Activated T-cell treated with anti-CD3 and anti-CD28 coated beads, Interleukin-2, amount 50 U/mL, for 4 hours (primary cell): ENCODE results near the gene SLAMF8. TPM values are rescaled to one million over a fixed set of nuclear protein-coding genes. Genes with fewer than 3 reads are reported as not detected.

Experiments used
- ATAC-seq, 2 donors: fragments of 200-7000 bp; cut with Tn5 transposase; one replicate each; pipeline ENCODE4 v1.10.0; 2021
- DNase-seq: peaks from one replicate; pipeline ENCODE4 v3.0.0-alpha.2; 2020
- H3K27me3 Mint-ChIP-seq: one replicate; pipeline ENCODE4 v1.8.0; 2021; ENCODE audit warnings: low read depth, mixed read lengths
- H3K36me3 Mint-ChIP-seq: one replicate; pipeline ENCODE4 v1.8.0; 2022; ENCODE audit warnings: mixed read lengths; ENCODE audit not compliant: insufficient read depth
- H3K4me1 Mint-ChIP-seq: one replicate; pipeline ENCODE4 v1.8.0; 2021; ENCODE audit warnings: low read depth, mixed read lengths
- H3K4me3 Mint-ChIP-seq: one replicate; pipeline ENCODE4 v1.8.0; 2021; ENCODE audit warnings: mild to moderate bottlenecking, moderate library complexity, mixed read lengths
- H3K9me3 Mint-ChIP-seq: one replicate; pipeline ENCODE4 v1.8.0; 2021; ENCODE audit warnings: mixed read lengths
- total RNA-seq, 3 donors: library from RNA; stranded (reverse); gene quantifications; one replicate each; pipeline ENCODE4 v1.2.1, GENCODE V29; 2021

SLAMF8 gene
- total RNA-seq = 1 to 10 TPM in 2 of 3 donors, under 1 TPM in 1; 0.98 to 1.3 (median 1.2) TPM

GRCh38 chr1:159826441-159827101, at the start of gene SLAMF8:
SLAMF8 (plus strand) TSS chr1:159826873; CDS start chr1:159826899, 26 bp downstream.
- Mint-ChIP-seq H3K4me1 (peaks cover 48% of the 10 kb centered on the region), H3K9me3 (peaks cover 6% of the 10 kb centered on the region), H3K36me3 (no peaks in the 10 kb centered on the region), H3K27me3 (no peaks in the 10 kb centered on the region), H3K4me3 (peak within 1 kb of the TSS; percentile 58)
- DNase-seq = peak; percentile 16
- peak; percentile 66 to 80 for ATAC-seq

- ATAC-seq = no peak
- H3K4me1 Mint-ChIP-seq = peaks cover 20% of the 10 kb centered on the region
- no peak overlapping the region for H3K4me3 Mint-ChIP-seq
These were observed 48.4 kb upstream of the SLAMF8 start for GRCh38 chr1:159778266-159778665.

DNA sequence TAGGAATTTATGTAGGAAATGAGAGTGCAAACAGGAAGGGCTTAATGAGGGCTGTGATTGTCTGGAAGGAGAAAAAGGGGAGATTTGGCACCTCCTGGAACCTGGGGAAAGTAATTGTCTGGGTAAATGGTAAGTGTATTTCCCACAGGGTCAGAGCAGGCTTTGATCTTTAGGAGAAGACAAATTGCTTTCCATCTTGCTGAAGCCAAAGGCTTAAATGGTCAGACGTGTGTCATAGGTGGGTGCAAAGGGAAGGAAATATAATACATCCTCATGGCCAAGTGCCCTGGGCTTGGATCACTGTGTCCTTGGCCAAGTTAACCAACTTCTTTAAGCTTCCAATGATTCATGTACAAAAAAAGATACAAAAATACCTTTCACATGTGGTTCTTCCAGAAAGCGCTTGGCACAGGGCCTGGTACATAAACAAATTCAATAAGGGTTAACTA, 47.2 kb upstream of the SLAMF8 start:
- H3K4me1 Mint-ChIP-seq = peaks cover 20% of the 10 kb centered on the region
- peak overlapping the region; percentile 77 for H3K4me3 Mint-ChIP-seq
- DNase-seq (no peak), ATAC-seq (no peak)
- H3K9me3 Mint-ChIP-seq = no peaks in the 10 kb centered on the region
- no peaks in the 10 kb centered on the region for H3K27me3 Mint-ChIP-seq
- H3K36me3 Mint-ChIP-seq = no peaks in the 10 kb centered on the region

More at GRCh38 chr1:159778266-159778665, 48.4 kb upstream of the SLAMF8 start:
- no peaks in the 10 kb centered on the region for H3K36me3 Mint-ChIP-seq
- H3K9me3 Mint-ChIP-seq = no peaks in the 10 kb centered on the region
- H3K27me3 Mint-ChIP-seq = peaks cover 4% of the 10 kb centered on the region
- no peak for DNase-seq

- peak within 1 kb of the TSS; percentile 77 for H3K4me3 Mint-ChIP-seq
- no peaks in the 10 kb centered on the region for H3K9me3 Mint-ChIP-seq
- H3K36me3 Mint-ChIP-seq = no peaks in the 10 kb centered on the region
- peak; percentile 98 to 99 for ATAC-seq
- DNase-seq = peak; percentile 95
- H3K27me3 Mint-ChIP-seq = no peaks in the 10 kb centered on the region
- H3K4me1 Mint-ChIP-seq = peaks cover 20% of the 10 kb centered on the region
These were observed 45.8 kb upstream of the SLAMF8 start, which contains the start of gene DUSP23 for GRCh38 chr1:159780583-159781582. DUSP23 (plus strand) TSS chr1:159780962; CDS start chr1:159781101, 139 bp downstream.

DNA sequence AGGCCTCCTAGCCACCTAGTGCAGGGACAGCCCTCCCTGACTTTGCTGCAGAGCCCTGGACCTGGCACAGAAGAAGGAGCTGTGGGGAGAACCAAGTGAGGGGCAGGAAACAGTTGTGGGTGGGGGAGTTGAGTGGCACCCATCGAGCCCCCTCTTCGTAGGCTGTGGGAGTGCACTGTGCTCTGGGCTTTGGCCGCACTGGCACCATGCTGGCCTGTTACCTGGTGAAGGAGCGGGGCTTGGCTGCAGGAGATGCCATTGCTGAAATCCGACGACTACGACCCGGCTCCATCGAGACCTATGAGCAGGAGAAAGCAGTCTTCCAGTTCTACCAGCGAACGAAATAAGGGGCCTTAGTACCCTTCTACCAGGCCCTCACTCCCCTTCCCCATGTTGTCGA, 44.7 kb upstream of the SLAMF8 start:
- peaks cover 20% of the 10 kb centered on the region for H3K4me1 Mint-ChIP-seq
- no peaks in the 10 kb centered on the region for H3K9me3 Mint-ChIP-seq
- ATAC-seq (no peak), DNase-seq (no peak)
- H3K36me3 Mint-ChIP-seq = no peaks in the 10 kb centered on the region
- H3K4me3 Mint-ChIP-seq = peak overlapping the region; percentile 77
- H3K27me3 Mint-ChIP-seq = no peaks in the 10 kb centered on the region

GRCh38 chr1:159783724-159784123, 42.9 kb upstream of the SLAMF8 start:
- DNase-seq = no peak
- H3K4me3 Mint-ChIP-seq = no peak overlapping the region
- no peaks in the 10 kb centered on the region for H3K27me3 Mint-ChIP-seq
- no peak for ATAC-seq
- H3K36me3 Mint-ChIP-seq = no peaks in the 10 kb centered on the region
- no peaks in the 10 kb centered on the region for H3K9me3 Mint-ChIP-seq
- peaks cover 18% of the 10 kb centered on the region for H3K4me1 Mint-ChIP-seq

DNA sequence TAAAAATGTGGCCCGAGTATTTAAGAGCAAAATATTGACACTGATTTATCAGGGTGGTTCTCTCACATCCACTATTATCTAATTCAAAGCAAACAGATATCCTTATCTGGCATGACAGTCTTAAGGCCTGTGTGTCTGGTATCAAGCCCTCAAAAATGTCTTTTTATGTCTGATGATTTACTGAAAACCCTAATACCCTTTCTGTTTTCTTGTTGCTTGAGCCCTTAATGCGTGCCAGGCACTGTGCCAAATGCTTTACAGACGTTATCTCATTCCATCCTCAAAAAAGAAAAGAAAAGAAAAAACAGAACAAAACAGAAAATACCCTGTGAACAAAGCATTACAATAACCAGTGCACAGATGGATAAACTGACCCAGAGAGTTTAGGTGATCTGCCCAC, 40.2 kb upstream of the SLAMF8 start:
- ATAC-seq (no peak), DNase-seq (no peak)
- H3K27me3 Mint-ChIP-seq = peaks cover 9% of the 10 kb centered on the region
- H3K4me1 Mint-ChIP-seq = peaks cover 4% of the 10 kb centered on the region
- no peak overlapping the region for H3K4me3 Mint-ChIP-seq
- H3K9me3 Mint-ChIP-seq = no peaks in the 10 kb centered on the region
- H3K36me3 Mint-ChIP-seq = no peaks in the 10 kb centered on the region

GRCh38 chr1:159786966-159787365, 39.7 kb upstream of the SLAMF8 start:
- H3K36me3 Mint-ChIP-seq = no peaks in the 10 kb centered on the region
- no peak overlapping the region for H3K4me3 Mint-ChIP-seq
- no peaks in the 10 kb centered on the region for H3K9me3 Mint-ChIP-seq
- no peaks in the 10 kb centered on the region for H3K4me1 Mint-ChIP-seq
- H3K27me3 Mint-ChIP-seq = peaks cover 14% of the 10 kb centered on the region
- ATAC-seq (no peak), DNase-seq (no peak)

DNA sequence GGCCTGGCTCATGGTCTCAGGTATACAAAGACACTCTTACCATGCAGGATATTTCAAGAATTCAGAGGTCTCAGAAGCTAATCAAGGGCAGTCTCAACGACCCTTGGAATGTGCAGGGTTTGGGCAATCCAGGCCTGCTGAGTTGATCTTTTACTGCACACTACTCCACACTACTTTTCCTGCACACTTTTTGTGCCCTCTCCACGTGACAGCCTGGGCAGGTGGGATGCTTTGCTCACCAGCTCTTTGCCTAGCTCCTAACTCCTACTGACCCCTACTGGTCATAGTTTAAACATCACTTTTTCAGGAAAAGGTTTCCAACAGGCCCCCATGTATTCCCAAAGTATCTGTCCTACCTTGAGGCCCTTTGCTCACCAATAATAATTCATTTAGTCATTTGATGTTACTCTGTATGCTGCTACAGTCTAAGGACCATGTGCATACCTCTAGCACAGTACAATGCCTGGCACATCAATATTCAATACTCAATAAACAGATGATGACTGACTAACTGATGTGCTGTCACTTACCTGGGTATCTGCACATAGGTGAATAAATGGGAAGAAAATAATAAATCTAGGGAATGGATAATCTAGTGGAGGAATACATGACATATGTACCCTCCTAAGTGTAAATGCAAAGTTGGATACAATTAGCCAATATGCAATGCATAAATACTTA, 36.3 kb upstream of the SLAMF8 start:
- no peaks in the 10 kb centered on the region for H3K36me3 Mint-ChIP-seq
- ATAC-seq (no peak), DNase-seq (no peak)
- no peak overlapping the region for H3K4me3 Mint-ChIP-seq
- no peaks in the 10 kb centered on the region for H3K4me1 Mint-ChIP-seq
- peaks cover 19% of the 10 kb centered on the region for H3K27me3 Mint-ChIP-seq
- no peaks in the 10 kb centered on the region for H3K9me3 Mint-ChIP-seq

GRCh38 chr1:159791031-159791430, 35.6 kb upstream of the SLAMF8 start:
- Mint-ChIP-seq H3K9me3 (no peaks in the 10 kb centered on the region), H3K36me3 (no peaks in the 10 kb centered on the region), H3K4me3 (no peak overlapping the region), H3K27me3 (peaks cover 19% of the 10 kb centered on the region), H3K4me1 (no peaks in the 10 kb centered on the region)
- ATAC-seq = no peak
- DNase-seq = no peak

DNA sequence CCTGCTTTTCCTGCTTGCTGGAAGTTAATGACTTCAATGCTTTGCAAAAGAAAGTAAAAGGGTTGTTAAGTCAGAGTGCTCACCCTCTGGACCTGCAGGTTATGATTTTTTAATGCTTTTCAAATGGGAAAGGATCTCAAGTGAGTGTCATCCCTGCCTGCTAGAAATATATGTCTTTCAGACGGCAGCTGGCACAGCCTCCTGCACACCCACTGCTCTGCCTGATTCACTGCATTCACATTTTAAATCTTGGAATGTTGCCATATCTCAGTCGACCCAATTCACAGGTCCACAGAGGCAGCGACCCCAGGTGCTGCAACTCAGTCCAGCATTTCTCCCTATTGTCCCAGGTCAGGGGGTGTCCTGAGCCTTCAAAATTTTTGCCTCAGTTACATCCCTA, 35.2 kb upstream of the SLAMF8 start:
- Mint-ChIP-seq H3K36me3 (no peaks in the 10 kb centered on the region), H3K4me3 (no peak overlapping the region), H3K9me3 (no peaks in the 10 kb centered on the region), H3K4me1 (no peaks in the 10 kb centered on the region), H3K27me3 (peaks cover 19% of the 10 kb centered on the region)
- DNase-seq = no peak
- no peak for ATAC-seq

- no peaks in the 10 kb centered on the region for H3K36me3 Mint-ChIP-seq
- H3K4me1 Mint-ChIP-seq = peaks cover 13% of the 10 kb centered on the region
- DNase-seq = no peak
- no peak overlapping the region for H3K4me3 Mint-ChIP-seq
- ATAC-seq = no peak
- peaks cover 24% of the 10 kb centered on the region for H3K27me3 Mint-ChIP-seq
- no peaks in the 10 kb centered on the region for H3K9me3 Mint-ChIP-seq
These were observed 31.1 kb upstream of the SLAMF8 start for GRCh38 chr1:159795534-159795933.

DNA sequence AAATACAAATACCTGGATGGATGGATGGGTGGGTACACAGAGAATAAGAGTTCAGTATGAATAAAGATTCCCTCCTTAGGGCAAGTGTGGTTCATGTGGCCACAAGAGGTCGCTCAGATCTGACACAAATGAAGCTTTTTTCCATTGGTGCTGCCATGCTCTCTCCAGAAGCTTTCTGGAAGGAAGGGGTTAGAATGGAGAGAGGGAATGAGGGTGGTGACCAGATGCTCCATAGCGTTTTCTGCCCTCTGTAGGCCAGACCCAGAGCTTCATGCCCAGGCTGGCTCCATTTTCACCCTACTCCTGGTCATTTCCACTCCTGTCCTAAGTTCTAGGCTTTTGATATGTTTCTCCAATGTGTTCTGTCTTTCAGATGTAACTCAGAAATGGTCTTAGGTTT, 27.8 kb upstream of the SLAMF8 start:
- ATAC-seq = peak; percentile 48 to 60
- H3K27me3 Mint-ChIP-seq = peaks cover 8% of the 10 kb centered on the region
- H3K4me1 Mint-ChIP-seq = peaks cover 23% of the 10 kb centered on the region

GRCh38 chr1:159799446-159799985, 27.2 kb upstream of the SLAMF8 start:
- ATAC-seq = no peak
- H3K36me3 Mint-ChIP-seq = no peaks in the 10 kb centered on the region
- DNase-seq = no peak
- H3K9me3 Mint-ChIP-seq = no peaks in the 10 kb centered on the region
- peaks cover 23% of the 10 kb centered on the region for H3K4me1 Mint-ChIP-seq
- H3K27me3 Mint-ChIP-seq = peaks cover 6% of the 10 kb centered on the region
- H3K4me3 Mint-ChIP-seq = no peak overlapping the region

More for the DNA sequence above, 27.8 kb upstream of the SLAMF8 start:
- H3K9me3 Mint-ChIP-seq = no peaks in the 10 kb centered on the region
- DNase-seq = peak; percentile 29
- no peak overlapping the region for H3K4me3 Mint-ChIP-seq
- no peaks in the 10 kb centered on the region for H3K36me3 Mint-ChIP-seq
